ENCODE results near the gene ZNF429. TPM values are rescaled to one million over a fixed set of nuclear protein-coding genes. Genes with fewer than 3 reads are reported as not detected.

ZNF429 gene
- total and polyA plus RNA-seq, 2 donors from 2014 or later = 8.3 to 21.3 TPM

GRCh38 chr19:21593502-21593901, 88.1 kb downstream of the ZNF429 start:
- no peak for DNase-seq
- Histone ChIP-seq H3K4me3 (ENCODE audit: low read length in 3 of 3) (no peak overlapping the region), H3K27ac (ENCODE audit: low read depth in 2 of 2, low read length in 2 of 2) (no peak overlapping the region), H3K9me3 (ENCODE audit: control insufficient read depth in 2 of 3, insufficient read depth in 1 of 3, low read length in 3 of 3) (no peaks in the 10 kb centered on the region), H3K27me3 (ENCODE audit: control insufficient read depth, insufficient read depth, low read length) (no peaks in the 10 kb centered on the region), H3K36me3 (ENCODE audit: control insufficient read depth in 2 of 3, insufficient read depth in 3 of 3, low read length in 3 of 3) (no peaks in the 10 kb centered on the region), H3K9ac (ENCODE audit: low read length in 3 of 3) (no peak overlapping the region), H3K4me1 (ENCODE audit: control insufficient read depth in 2 of 3, insufficient read depth in 2 of 3, low read depth in 1 of 3, low read length in 3 of 3) (no peaks in the 10 kb centered on the region)
- intact Hi-C loops (cut with DNase I) = no loop called here
- no peak for TF ChIP-seq CTCF (IDR thresholded peaks at IDR 0.05; ENCODE audit: borderline replicate concordance, extremely low read depth, insufficient read depth)
- FAIRE-seq = no peak

GRCh38 chr19:21593934-21594820, 88.8 kb downstream of the ZNF429 start:
- intact Hi-C loops (cut with DNase I) = no loop called here
- Histone ChIP-seq H3K4me1 (ENCODE audit: control insufficient read depth in 2 of 3, insufficient read depth in 2 of 3, low read depth in 1 of 3, low read length in 3 of 3) (no peaks in the 10 kb centered on the region), H3K27ac (ENCODE audit: low read depth in 2 of 2, low read length in 2 of 2) (no peak overlapping the region), H3K27me3 (ENCODE audit: control insufficient read depth, insufficient read depth, low read length) (no peaks in the 10 kb centered on the region), H3K36me3 (ENCODE audit: control insufficient read depth in 2 of 3, insufficient read depth in 3 of 3, low read length in 3 of 3) (no peaks in the 10 kb centered on the region), H3K4me3 (ENCODE audit: low read length in 3 of 3) (no peak overlapping the region), H3K9ac (ENCODE audit: low read length in 3 of 3) (no peak overlapping the region), H3K9me3 (ENCODE audit: control insufficient read depth in 2 of 3, insufficient read depth in 1 of 3, low read length in 3 of 3) (no peaks in the 10 kb centered on the region)
- DNase-seq = no peak
- FAIRE-seq = no peak
- no peak for TF ChIP-seq CTCF (IDR thresholded peaks at IDR 0.05; ENCODE audit: borderline replicate concordance, extremely low read depth, insufficient read depth)

- TF ChIP-seq CTCF (IDR thresholded peaks at IDR 0.05; ENCODE audit: borderline replicate concordance, extremely low read depth, insufficient read depth) = no peak
- DNase-seq (no peak), FAIRE-seq (no peak)
- Histone ChIP-seq H3K27ac (ENCODE audit: low read depth in 2 of 2, low read length in 2 of 2) (no peak overlapping the region), H3K9ac (ENCODE audit: low read length in 3 of 3) (no peak overlapping the region), H3K27me3 (ENCODE audit: control insufficient read depth, insufficient read depth, low read length) (no peaks in the 10 kb centered on the region), H3K36me3 (ENCODE audit: control insufficient read depth in 2 of 3, insufficient read depth in 3 of 3, low read length in 3 of 3) (no peaks in the 10 kb centered on the region), H3K4me3 (ENCODE audit: low read length in 3 of 3) (no peak overlapping the region), H3K4me1 (ENCODE audit: control insufficient read depth in 2 of 3, insufficient read depth in 2 of 3, low read depth in 1 of 3, low read length in 3 of 3) (no peaks in the 10 kb centered on the region), H3K9me3 (ENCODE audit: control insufficient read depth in 2 of 3, insufficient read depth in 1 of 3, low read length in 3 of 3) (no peaks in the 10 kb centered on the region)
- intact Hi-C loops (cut with DNase I) = no loop called here
Observed at GRCh38 chr19:21595185-21595584, 89.8 kb downstream of the ZNF429 start.

All from kidney (tissue), 14 donors.